Mesenchymal stem cell (in vitro differentiated cells and primary cell): ENCODE data around the gene ZNF708.
"Not testable (repeated sequence)": the region's sequence is repeated elsewhere in the genome, so short reads cannot be mapped to it uniquely, and the experiment has no call there.

Source experiments
- DNase-seq: peaks from one replicate; pipeline ENCODE4 v3.0.0-alpha.2; 2013
- H2AFZ ChIP-seq: one replicate; pipeline ENCODE4 v1.6.1; 2013; ENCODE audit warnings: low read depth, mild to moderate bottlenecking, control low read depth, inconsistent platforms, low read length, moderate library complexity
- H2AK5ac ChIP-seq: 2 replicates; pipeline ENCODE4 v1.6.1; 2013; ENCODE audit warnings: low read length, moderate library complexity, mild to moderate bottlenecking, inconsistent platforms; ENCODE audit not compliant: severe bottlenecking
- H2BK120ac ChIP-seq: one replicate; pipeline ENCODE4 v1.6.1; 2013; ENCODE audit warnings: low read depth, mild to moderate bottlenecking, inconsistent platforms, low read length, moderate library complexity
- H2BK12ac ChIP-seq, 2 experiments: one replicate each; pipeline ENCODE4 v1.6.1; 2013; ENCODE audit warnings: inconsistent platforms in 2 of 2, low read length in 2 of 2, mild to moderate bottlenecking in 2 of 2, moderate library complexity in 2 of 2, control low read depth in 1 of 2
- H2BK15ac ChIP-seq: one replicate; pipeline ENCODE4 v1.6.1; 2013; ENCODE audit warnings: mild to moderate bottlenecking, low read depth, inconsistent platforms; ENCODE audit not compliant: poor library complexity, severe bottlenecking
- H2BK5ac ChIP-seq: 2 replicates; pipeline ENCODE4 v1.6.1; 2013; ENCODE audit warnings: low read depth, mild to moderate bottlenecking, low read length, control low read depth, inconsistent platforms; ENCODE audit not compliant: poor library complexity, severe bottlenecking
- H3K14ac ChIP-seq, 2 experiments: one replicate each; pipeline ENCODE4 v1.6.1; 2013; ENCODE audit warnings: inconsistent platforms in 2 of 2, low read length in 2 of 2, control low read depth in 1 of 2, mild to moderate bottlenecking in 1 of 2, moderate library complexity in 1 of 2
- H3K18ac ChIP-seq, 2 experiments: one replicate each; pipeline ENCODE4 v1.6.1; 2013; ENCODE audit warnings: inconsistent platforms in 2 of 2, low read length in 2 of 2, control low read depth in 1 of 2, low read depth in 1 of 2, mild to moderate bottlenecking in 1 of 2
- H3K23ac ChIP-seq, 2 experiments: one replicate each; pipeline ENCODE4 v1.6.1; 2013; ENCODE audit warnings: inconsistent platforms in 2 of 2, low read length in 2 of 2, mild to moderate bottlenecking in 2 of 2, moderate library complexity in 2 of 2, control low read depth in 1 of 2
- H3K27ac ChIP-seq: 2 replicates; pipeline ENCODE4 v1.5.1; 2013; ENCODE audit warnings: mild to moderate bottlenecking, moderate library complexity, low read length, control low read depth, inconsistent platforms; ENCODE audit not compliant: poor library complexity, severe bottlenecking
- H3K27me3 ChIP-seq, 2 experiments: 2 replicates each; pipeline versions ENCODE4 v1.6.1 to v1.7.0; 2013; ENCODE audit warnings: low read length in 2 of 2, mild to moderate bottlenecking in 2 of 2, moderate library complexity in 2 of 2, control low read depth in 1 of 2, inconsistent platforms in 1 of 2; ENCODE audit not compliant: control insufficient read depth in 1 of 2, insufficient read depth in 1 of 2
- H3K36me3 ChIP-seq, 2 experiments: 2 replicates each; pipeline versions ENCODE4 v1.6.1 to v1.7.0; 2013; ENCODE audit warnings: low read length in 2 of 2, control low read depth in 1 of 2, inconsistent platforms in 1 of 2, low read depth in 1 of 2, mild to moderate bottlenecking in 1 of 2; ENCODE audit not compliant: insufficient read depth in 2 of 2, control insufficient read depth in 1 of 2
- H3K4ac ChIP-seq, 2 experiments: one replicate each; pipeline ENCODE4 v1.6.1; 2013; ENCODE audit warnings: inconsistent platforms in 2 of 2, low read length in 2 of 2, mild to moderate bottlenecking in 2 of 2, moderate library complexity in 2 of 2, control low read depth in 1 of 2, low read depth in 1 of 2
- H3K4me1 ChIP-seq: 2 replicates; pipeline ENCODE4 v1.6.1; 2013; ENCODE audit warnings: low read depth, low read length, control low read depth; ENCODE audit not compliant: control insufficient read depth, insufficient read depth
- H3K4me2 ChIP-seq: 2 replicates; pipeline ENCODE4 v1.6.1; 2013; ENCODE audit warnings: low read length, mild to moderate bottlenecking, inconsistent platforms; ENCODE audit not compliant: poor library complexity, severe bottlenecking
- H3K4me3 ChIP-seq, 2 experiments: 2 replicates each; pipeline versions ENCODE4 v1.5.1 to v1.7.0; 2013; ENCODE audit warnings: low read length in 2 of 2, mild to moderate bottlenecking in 2 of 2, control low read depth in 1 of 2, low read depth in 1 of 2; ENCODE audit not compliant: insufficient read depth in 1 of 2
- H3K79me1 ChIP-seq: replicated peaks from 2 replicates; pipeline ENCODE4 v1.6.1; 2013; ENCODE audit warnings: mild to moderate bottlenecking, control low read depth, low read length, inconsistent platforms; ENCODE audit not compliant: poor library complexity, severe bottlenecking
- H3K9ac ChIP-seq: 2 replicates; pipeline ENCODE4 v1.7.0; 2013; ENCODE audit warnings: mild to moderate bottlenecking, low read length, moderate library complexity
- H3K9me3 ChIP-seq: 2 replicates; pipeline ENCODE4 v1.7.0; 2013; ENCODE audit warnings: mild to moderate bottlenecking, low read length; ENCODE audit not compliant: control insufficient read depth
- H4K8ac ChIP-seq: one replicate; pipeline ENCODE4 v1.6.1; 2013; ENCODE audit warnings: inconsistent platforms, mild to moderate bottlenecking, low read length, moderate library complexity
- H4K91ac ChIP-seq: one replicate; pipeline ENCODE4 v1.6.1; 2013; ENCODE audit warnings: mild to moderate bottlenecking, low read length, inconsistent platforms
- WGBS: methylation state at CpG from one replicate; pipeline ENCODE4 v1.1.7; 2013; ENCODE audit warnings: mixed read lengths; 5-methylcytosine and 5-hydroxymethylcytosine counted together

Gene ZNF708

GRCh38 chr19:21264416-21264815 lies 64.8 kb downstream of the ZNF708 start:
- Histone ChIP-seq H3K14ac (no peak overlapping the region), H3K36me3 (no peaks in the 10 kb centered on the region), H4K8ac (no peak overlapping the region), H3K18ac (no peak overlapping the region), H2BK5ac (no peak overlapping the region), H2BK15ac (no peak overlapping the region), H3K4me2 (no peak overlapping the region), H2AK5ac (no peak overlapping the region), H3K27me3 (no peaks in the 10 kb centered on the region), H2BK120ac (no peak overlapping the region), H3K79me1 (no peaks in the 10 kb centered on the region), H3K23ac (no peak overlapping the region), H3K4me1 (no peaks in the 10 kb centered on the region), H3K9ac (no peak overlapping the region), H3K27ac (no peak overlapping the region), H3K4me3 (no peak overlapping the region), H3K4ac (no peak overlapping the region), H4K91ac (no peak overlapping the region), H3K9me3 (peaks cover 40% of the 10 kb centered on the region), H2BK12ac (no peak overlapping the region), H2AFZ (no peak overlapping the region)
- no peak for DNase-seq
- WGBS, result 70% methylated on average over 6 of the region's 6 CpGs

- WGBS, result 89% methylated on average over 24 of the region's 24 CpGs
- H2AFZ ChIP-seq, H3K4me3 ChIP-seq, H3K4me1 ChIP-seq, H2BK5ac ChIP-seq, H2BK12ac ChIP-seq, H3K9ac ChIP-seq, H2BK15ac ChIP-seq, H3K18ac ChIP-seq, H3K27ac ChIP-seq, H3K4ac ChIP-seq, H3K36me3 ChIP-seq, H3K27me3 ChIP-seq, H3K79me1 ChIP-seq, H3K23ac ChIP-seq, H2BK120ac ChIP-seq, H3K14ac ChIP-seq, H3K4me2 ChIP-seq, H4K91ac ChIP-seq, DNase-seq, H4K8ac ChIP-seq, H2AK5ac ChIP-seq: not testable (repeated sequence)
- peaks cover 37% of the 10 kb centered on the region for H3K9me3 ChIP-seq
Observed at GRCh38 chr19:21260848-21261381, 68.3 kb downstream of the ZNF708 start.

- Histone ChIP-seq H2AK5ac (no peak overlapping the region), H4K8ac (no peak overlapping the region), H2BK12ac (no peak overlapping the region), H3K4me2 (no peak overlapping the region), H3K9me3 (peaks cover 37% of the 10 kb centered on the region), H2AFZ (no peak overlapping the region), H2BK15ac (no peak overlapping the region), H3K4me1 (no peaks in the 10 kb centered on the region), H3K27me3 (no peaks in the 10 kb centered on the region), H2BK120ac (no peak overlapping the region), H3K9ac (no peak overlapping the region), H3K79me1 (no peaks in the 10 kb centered on the region), H3K4ac (no peak overlapping the region), H3K18ac (no peak overlapping the region), H2BK5ac (no peak overlapping the region), H3K23ac (no peak overlapping the region), H3K27ac (no peak overlapping the region), H3K4me3 (no peak overlapping the region), H3K36me3 (no peaks in the 10 kb centered on the region), H3K14ac (no peak overlapping the region), H4K91ac (no peak overlapping the region)
- DNase-seq, result no peak
- WGBS, result 92% methylated on average over 36 of the region's 36 CpGs
Observed at GRCh38 chr19:21260164-21260847, 68.9 kb downstream of the ZNF708 start.

GRCh38 chr19:21259421-21260124 lies 69.6 kb downstream of the ZNF708 start:
- peaks cover 37% of the 10 kb centered on the region for H3K9me3 ChIP-seq
- not testable (repeated sequence) for DNase-seq, H2AK5ac ChIP-seq, H3K4ac ChIP-seq, H3K36me3 ChIP-seq, H3K4me2 ChIP-seq, H4K8ac ChIP-seq, H3K27ac ChIP-seq, H3K23ac ChIP-seq, H2AFZ ChIP-seq, H3K4me3 ChIP-seq, H4K91ac ChIP-seq, H3K4me1 ChIP-seq, H2BK120ac ChIP-seq, H2BK15ac ChIP-seq, H3K79me1 ChIP-seq, H3K14ac ChIP-seq, H2BK5ac ChIP-seq, H3K9ac ChIP-seq, H3K27me3 ChIP-seq, H3K18ac ChIP-seq, H2BK12ac ChIP-seq
- WGBS, result 84% methylated on average over 27 of the region's 27 CpGs
